ENCODE measurements around the gene EZH1.

- TF ChIP-seq CTCF (IDR thresholded peaks at IDR 0.05) (no peak), POLR2A (IDR thresholded peaks at IDR 0.05) (no peak)
Measured at GRCh38 chr17:42677012-42677857, 67.6 kb downstream of the EZH1 start.
